ELF-1 (cell line): ENCODE measurements around the gene SLC38A10.

Experiments
- DNase-seq: peaks from one replicate; pipeline ENCODE4 v3.0.0-alpha.2; 2016; ENCODE audit warnings: low read depth, low spot score

The SLC38A10 gene

GRCh38 chr17:81241648-81242420 is 53.3 kb downstream of the SLC38A10 start:
- DNase-seq = peak; percentile 88

DNA sequence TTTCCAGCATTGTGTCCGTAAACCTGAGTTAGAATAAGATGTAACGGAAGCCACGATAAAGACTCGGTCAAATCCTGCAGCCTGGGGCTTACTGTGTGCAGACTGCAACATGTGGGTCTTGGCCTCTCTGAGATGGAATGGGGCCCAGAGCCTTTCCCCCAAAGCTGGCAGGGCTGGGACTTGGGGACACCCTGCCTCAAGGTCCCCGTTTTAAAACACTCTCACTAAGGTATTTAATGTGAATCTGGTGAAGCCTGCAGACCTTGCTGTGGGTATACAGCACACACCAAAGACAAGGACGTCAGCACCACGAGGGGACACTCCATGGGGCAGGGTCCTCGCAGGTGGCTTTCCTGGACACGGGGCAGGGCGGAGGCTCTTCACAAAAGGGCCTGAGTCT is 53.9 kb downstream of the SLC38A10 start:
- DNase-seq = no peak

DNA sequence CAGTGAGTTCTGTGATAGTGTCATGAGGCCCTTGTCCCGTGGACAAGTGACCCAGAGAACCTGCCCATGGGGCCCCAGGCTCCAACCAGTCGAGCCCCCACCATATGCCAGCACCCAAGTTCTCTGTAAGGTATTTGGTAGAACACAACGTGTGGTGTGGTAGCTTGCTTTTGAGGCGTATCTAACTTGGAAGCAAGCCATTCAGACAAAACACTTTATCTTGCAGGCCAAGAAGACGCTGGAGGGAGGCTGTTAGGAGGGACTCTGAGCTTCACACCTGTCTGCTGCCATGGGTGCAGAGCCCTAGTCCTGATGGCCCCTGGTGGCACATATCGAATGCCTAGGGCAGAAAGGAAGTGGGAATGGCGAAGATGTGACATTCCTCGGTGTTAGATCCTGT is 54.3 kb downstream of the SLC38A10 start:
- no peak for DNase-seq

- peak; percentile 33 for DNase-seq
Observed at GRCh38 chr17:81239714-81240555, 55.2 kb downstream of the SLC38A10 start.

- peak; percentile 99 for DNase-seq
Observed at GRCh38 chr17:81238815-81239713, 56.0 kb downstream of the SLC38A10 start, which contains the start of the genes NDUFAF8 and TEPSIN. NDUFAF8 (plus strand) TSS chr17:81239318; CDS start chr17:81239364, 46 bp downstream. TEPSIN (minus strand) TSS chr17:81239055; CDS start chr17:81239033, 22 bp downstream.

DNA sequence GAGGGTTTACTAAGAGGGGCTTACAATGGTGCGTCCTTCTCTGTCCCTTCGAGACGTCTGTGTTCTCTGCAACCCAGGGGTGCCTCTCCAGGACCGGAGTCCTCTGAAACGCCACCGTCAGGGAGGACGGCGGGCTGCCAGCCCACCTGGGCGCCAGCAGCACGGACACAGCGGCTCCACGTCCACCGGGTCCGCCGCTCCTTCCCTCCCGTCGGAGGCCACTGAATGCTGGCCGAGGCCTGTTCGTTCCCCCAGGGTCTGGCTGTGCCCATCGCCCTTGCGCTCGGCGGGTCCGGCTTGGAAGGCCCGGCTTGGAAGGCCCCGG is 56.7 kb downstream of the SLC38A10 start:
- DNase-seq = no peak

- no peak for DNase-seq
Observed at GRCh38 chr17:81237591-81238489, 57.3 kb downstream of the SLC38A10 start.

GRCh38 chr17:81236784-81237183 is 58.3 kb downstream of the SLC38A10 start:
- no peak for DNase-seq

- DNase-seq = no peak
Observed at GRCh38 chr17:81235822-81236740, 59.0 kb downstream of the SLC38A10 start.

DNA sequence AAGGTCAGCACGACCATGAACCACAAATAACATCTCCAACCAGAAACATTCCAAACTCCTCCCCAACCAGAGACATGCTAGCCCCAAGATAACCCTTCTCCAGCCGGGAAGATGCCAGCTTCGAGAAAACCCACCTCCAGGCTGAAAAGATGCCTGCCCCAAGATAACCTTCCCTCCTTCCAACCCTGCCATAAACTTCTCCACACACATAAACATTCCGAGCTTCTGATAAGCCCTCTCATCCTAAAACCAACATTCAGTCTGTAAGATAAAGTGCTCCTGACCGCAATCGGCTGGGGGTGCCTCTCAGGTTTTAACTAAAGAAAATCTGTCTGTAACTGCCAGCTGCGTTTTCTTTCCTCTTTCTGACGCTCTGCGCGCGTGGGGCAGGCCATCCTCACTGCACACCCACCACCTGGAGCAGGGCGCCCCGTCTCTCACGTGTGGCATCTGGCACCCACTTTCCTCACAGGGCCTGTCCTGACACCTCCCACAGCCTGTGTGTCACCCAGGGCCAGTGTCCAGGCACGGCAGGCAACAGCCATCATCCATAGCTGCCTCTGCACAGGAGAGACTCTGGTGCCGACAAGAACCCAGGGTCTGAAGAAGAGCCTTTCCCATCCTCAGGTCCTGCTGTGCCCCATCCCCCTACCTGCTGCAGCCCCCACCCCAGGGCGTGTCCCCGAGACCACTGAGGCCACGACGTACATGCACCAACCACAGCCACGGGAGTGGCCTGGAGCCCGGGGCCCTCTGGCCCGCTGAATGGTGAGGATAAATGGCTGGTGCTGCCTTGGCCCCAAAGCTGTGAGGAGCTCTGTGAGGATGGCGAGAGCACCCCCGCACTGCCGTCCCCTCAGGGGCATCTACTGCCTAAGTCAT is 59.9 kb downstream of the SLC38A10 start:
- peak; percentile 58 for DNase-seq

DNA sequence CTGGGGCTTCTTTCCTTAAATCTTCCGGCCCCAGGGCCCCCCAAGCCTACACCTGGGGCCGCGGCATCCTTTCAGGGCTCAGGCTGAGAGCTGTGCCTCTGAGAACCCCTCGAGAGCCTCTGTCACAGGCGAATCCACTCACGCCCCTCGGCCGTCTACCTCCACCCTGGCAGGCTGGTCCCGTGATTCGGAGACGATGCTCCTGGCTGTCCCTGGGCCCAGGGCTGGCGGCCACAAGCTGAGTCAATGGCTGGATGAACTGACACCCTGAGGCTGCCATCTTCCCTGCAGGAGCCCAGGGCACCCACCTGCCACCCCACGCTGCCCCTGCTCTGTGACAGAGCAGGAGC is 60.6 kb downstream of the SLC38A10 start:
- DNase-seq = no peak

- DNase-seq = no peak
Observed at GRCh38 chr17:81233811-81234505, 61.1 kb downstream of the SLC38A10 start.

DNA sequence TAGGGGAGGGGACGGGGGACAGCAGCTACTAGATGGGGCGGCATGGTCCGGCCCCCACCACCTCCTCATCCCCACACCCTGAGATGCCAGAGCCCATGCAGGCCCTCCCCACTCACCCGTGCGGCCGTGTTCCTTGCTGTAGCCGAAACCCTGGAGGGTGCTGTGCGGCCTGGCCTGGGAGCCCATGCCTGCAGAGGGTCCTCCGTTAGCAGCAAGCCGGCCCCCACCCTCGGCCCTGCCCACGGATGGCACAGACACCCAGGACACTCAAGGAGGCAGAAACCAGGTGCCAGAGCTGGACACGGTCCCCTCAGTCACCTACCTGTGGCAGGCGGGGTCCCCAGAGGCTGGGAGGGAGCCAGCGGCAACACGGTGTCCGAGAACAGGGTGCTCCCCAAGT is 61.8 kb downstream of the SLC38A10 start:
- DNase-seq = no peak

DNA sequence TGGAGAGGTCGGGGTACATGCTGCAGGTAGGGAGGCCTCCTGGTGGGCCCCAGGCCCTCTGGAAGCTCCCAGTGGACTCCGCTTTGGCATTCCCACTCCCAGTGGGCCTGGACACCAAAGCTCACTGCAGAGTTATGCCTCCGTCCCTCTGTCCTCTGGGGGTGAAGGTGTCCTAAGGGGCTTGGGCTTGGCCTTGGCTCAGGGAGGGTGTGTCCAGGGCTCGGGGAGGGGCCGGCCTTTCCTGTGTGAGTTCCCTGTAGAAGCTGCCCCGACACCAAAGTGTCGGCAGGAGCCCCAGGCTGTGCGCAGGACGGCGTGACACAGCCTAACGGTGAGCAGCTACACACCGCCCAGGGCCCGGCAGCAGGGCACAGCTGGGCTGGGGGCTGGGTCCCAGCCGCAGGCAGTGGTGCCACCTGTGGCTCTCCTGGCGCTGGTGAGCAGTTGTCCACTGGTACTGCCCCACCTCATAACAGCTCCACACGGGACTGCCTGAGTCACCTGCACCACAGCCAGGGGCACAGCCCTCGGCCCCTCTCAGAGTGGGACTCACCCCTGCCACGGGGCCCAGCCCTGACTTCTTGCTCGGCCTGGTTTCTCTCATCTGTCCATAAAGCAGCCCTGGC is 62.4 kb downstream of the SLC38A10 start:
- no peak for DNase-seq

DNA sequence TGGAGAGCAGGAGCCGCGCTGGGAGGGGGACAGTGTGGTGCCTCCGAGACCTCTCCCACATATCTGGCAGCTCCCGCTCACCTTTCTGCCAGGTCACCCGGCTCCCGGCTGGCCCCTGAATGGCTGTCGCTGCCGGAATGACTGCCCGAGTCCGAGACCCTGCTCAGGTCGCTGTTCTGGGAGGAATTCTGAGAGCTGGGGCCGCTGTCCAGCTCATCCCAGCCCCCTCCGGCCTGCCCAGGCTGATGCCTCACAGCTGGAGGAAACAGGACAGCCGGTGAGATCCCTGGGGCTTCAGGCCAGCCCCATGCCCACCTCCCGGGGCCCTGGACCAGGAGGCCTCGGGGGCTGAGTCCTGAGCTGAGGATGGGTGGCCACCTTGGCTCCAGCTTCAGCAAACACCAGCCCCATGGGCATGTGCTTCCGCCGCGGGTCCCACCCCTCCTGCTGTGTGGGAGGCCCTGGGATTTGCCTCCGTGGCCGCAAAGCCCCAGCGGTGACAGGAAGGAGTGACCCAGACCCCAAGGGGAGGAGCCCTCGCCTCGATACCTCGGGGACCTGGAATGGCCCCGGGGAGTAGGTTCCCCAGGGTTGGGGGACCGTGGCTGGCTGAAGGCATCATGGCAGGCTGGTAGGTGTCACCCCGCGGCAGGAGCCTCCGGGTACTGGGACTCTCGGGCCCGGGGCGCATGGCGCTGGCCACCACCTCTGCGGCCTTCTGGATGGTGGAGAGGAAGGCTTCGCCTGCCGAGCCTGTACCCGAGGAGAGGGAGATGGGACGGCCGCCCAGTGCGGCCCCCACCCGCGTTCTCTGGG is 63.1 kb downstream of the SLC38A10 start:
- no peak for DNase-seq

- DNase-seq = no peak
Observed at GRCh38 chr17:81231121-81231645, 63.9 kb downstream of the SLC38A10 start.
